ENCODE measurements around the gene MUSK.
"Not testable (repeated sequence)": the region's sequence is repeated elsewhere in the genome, so short reads cannot be mapped to it uniquely, and the experiment has no call there.

MUSK gene

GRCh38 chr9:110815361-110815760 is 146.8 kb downstream of the MUSK start:
- DNase-seq = no peak

- no peak for DNase-seq
Measured at GRCh38 chr9:110820381-110820780, 151.8 kb downstream of the MUSK start.

GRCh38 chr9:110821064-110821463 is 152.5 kb downstream of the MUSK start:
- no peak for DNase-seq

- DNase-seq = not testable (repeated sequence)
Measured at GRCh38 chr9:110825129-110825528, 156.5 kb downstream of the MUSK start.

DNA sequence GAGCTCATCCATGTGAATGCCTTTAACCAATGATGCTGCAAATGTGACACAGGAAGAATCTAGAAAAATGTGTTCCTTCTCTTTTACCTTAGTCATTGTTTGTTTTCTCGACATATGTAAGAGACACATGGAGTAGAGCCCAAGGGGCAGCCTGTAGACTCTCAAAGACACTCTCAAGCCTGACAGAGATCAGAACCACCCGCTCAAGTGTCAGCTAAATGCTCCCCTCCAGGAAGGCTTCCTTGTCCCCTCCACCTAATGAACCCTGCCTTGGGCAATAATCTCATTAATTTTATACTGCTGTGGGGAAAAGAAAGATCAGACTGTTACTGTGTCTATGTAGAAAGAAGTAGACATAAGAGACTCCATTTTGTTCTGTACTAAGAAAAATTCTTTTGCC is 157.4 kb downstream of the MUSK start:
- DNase-seq = no peak

- DNase-seq = not testable (repeated sequence)
Measured at GRCh38 chr9:110826400-110826799, 157.8 kb downstream of the MUSK start.

GRCh38 chr9:110828264-110828663 is 159.7 kb downstream of the MUSK start:
- DNase-seq = no peak

DNA sequence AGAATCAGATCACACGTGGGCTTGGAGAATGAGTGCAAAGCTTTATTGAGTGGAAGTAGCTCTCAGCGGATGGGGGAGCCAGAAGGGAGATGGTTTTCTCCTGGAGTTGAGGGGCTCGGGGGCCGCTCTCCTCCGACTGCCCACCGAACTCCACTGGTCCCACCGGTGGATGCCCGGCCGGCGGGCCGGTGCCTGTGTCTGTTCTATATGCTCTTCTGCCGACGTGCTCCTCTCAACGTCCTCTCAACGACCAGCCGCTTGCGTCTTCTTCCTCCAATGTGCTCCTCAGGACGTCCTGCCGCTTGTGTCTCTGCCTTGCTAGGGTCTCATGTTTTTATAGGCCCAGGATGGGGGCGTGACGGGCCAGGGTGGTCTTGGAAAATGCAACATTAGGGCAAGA is 161.9 kb downstream of the MUSK start:
- no peak for DNase-seq

DNA sequence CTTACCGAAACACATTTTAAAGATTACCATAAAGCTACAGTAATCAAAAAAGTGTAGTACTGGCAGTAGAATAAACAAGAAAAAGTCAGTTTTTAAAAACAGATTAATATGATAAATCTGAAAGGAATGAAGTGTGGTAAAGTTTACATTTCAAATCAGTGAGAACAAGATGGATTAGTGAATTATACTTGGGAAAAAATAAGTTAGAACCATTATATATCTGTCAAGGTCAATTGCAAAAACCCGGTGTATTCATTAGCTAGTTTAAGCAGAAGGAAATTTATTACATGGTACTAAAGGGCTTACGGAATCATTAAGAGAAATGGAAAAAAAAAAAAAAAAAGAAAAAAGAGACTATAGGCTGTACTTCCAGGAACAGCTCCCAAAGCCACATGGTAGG is 164.3 kb downstream of the MUSK start:
- DNase-seq = no peak

DNA sequence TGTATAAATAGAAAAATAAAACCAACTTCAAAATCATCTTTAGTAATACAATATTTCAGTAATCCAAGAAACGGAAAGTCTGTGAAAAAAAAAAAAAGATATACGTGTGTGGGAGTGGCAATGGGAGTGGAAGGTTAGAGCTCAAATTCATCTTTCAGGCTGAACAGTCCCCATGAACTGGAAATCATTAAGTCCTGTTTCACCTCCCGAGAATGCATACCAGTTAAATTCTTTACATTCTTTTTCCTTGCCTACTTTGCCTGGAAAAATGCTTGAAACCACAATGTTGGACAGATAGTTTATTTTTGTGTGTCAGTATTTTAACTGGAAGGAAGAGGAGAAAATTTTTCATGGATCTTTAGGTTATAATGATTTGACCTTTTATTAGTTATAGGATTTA is 166.8 kb downstream of the MUSK start:
- no peak for DNase-seq

- no peak for DNase-seq
Measured at GRCh38 chr9:110835859-110836271, 167.3 kb downstream of the MUSK start.

DNA sequence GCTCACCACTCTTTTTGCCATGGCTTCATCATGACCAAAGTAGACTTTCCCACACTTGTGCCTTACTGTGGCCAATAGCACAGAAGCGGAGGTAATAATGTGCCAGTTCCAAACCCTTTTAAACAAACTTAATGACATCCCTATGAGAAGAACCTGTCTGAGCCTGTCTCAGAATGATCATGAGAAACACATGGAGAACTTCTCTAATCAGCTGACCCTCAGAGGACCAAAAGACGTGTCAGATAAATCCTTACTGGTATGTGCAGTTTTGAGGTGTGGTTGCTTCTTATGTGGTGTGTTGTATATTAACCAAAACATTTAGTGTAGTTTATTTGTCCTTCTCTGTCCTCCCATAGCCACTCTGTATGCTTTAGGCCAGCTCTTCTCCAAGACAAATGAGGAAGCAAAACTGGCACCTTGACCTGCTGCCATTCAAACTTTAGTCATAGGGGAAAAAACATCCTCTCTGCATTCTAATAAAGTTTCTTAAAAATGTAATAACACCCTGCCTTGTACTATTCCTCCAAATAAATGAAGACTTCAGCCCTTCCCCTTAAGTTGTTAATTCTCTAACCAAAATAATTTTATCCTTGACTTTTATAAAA is 168.9 kb downstream of the MUSK start:
- no peak for DNase-seq

- DNase-seq = no peak
Measured at GRCh38 chr9:110842169-110842568, 173.6 kb downstream of the MUSK start.

DNA sequence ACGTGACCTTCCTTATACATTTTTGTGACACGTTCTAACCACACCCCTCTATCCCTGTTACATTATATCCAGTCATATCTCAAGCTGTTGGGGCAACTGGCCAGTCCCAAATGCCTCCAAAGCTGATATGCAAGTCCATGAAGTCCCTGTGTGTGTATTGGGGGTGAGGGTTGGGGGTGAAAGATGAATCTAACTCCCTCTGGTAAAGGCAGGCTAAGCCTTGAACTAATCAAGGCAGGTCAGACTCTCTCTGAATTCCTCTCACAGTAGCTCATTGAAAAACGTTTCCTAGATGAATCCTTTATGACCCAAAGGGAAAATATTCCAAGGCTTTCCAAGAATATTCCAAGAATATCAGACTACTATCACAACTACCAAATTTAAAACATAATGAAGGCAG is 174.4 kb downstream of the MUSK start:
- no peak for DNase-seq

DNA sequence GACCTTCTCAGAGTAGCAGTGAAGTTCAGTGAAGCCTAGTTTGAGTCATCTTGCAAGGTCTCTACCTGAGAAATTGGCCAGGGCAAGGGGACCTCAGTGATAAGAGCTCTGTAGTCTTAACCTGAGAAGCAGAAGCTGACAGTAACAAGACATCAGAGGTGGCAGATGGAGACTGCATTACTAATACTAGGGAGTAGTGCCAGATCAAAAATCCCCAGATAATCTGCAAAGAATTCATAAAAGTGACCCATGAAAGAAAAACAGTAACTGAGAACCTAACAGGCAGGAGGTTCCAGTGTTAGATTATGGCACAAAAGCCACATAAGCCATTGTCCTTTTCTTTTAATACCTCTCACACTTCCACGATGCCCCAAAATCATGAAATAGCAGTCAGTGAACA is 175.5 kb downstream of the MUSK start:
- no peak for DNase-seq

GRCh38 chr9:110846215-110846614 is 177.6 kb downstream of the MUSK start:
- no peak for DNase-seq

- DNase-seq = no peak
Measured at GRCh38 chr9:110847671-110848070, 179.1 kb downstream of the MUSK start.

- DNase-seq = no peak
Measured at GRCh38 chr9:110850401-110851135, 182.0 kb downstream of the MUSK start.

All from SHP77 (cell line).